HS-27A (cell line): ENCODE results near the gene PARD3B.
A peak's percentile ranks its signal among the peaks of the same experiment; 100 is the strongest.

Experiments used
- DNase-seq: peaks from one replicate; pipeline ENCODE4 v3.0.0-alpha.2; 2012; ENCODE audit warnings: low read depth, missing footprints

The PARD3B gene

DNA sequence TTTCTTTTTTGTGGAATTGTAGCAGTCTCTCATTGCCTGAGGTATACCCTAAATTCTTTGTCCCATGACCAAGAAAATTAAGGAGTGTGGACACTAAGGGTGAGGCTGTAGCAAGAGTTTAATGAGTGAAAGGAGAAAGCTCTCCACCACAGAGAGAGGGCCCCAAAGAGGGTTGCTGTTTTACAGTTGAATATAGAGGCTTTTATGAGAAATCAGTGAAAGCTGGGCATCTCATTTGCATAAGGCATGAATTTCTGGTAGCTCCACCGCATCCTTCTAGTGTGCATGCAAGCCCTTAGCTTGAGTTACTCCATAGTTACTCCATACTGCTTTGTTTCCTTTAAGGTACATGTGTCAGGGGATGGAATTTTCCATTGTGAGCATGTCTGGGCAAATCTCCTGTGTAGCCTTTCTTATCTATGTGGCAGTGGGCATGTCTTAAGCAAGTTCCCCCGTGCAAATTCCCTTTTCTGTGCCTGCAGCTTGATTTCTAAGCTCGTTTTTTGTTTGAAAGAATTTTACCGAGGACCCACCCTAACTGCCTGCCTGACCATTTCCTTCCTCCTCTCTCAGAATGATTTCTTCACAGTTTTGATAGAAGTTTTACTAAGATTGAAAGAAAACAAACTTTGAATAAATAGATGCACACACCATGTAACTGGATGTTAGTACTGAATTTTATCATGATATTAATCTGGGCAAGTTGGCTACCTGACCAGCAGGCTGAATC, 218.9 kb downstream of the PARD3B start:
- no peak for DNase-seq

DNA sequence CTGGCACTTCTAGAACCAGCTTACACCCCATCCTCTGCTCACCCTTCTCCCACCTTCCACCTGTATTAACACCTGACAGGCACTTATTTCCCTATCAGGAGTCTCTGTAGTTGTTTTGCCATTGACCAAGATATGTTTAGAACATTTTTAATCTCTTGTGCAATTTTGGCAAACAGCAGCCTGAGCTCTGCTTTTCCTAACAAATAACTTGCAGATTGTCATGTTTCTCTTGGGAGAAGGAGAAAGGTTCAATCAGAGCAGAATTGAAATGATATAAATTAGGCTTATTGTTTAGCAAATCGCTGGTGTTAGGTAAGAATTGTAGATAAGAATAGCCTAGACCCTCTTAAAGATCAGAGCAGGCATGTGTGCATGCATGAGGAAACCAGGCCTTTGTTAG, 225.5 kb downstream of the PARD3B start:
- no peak for DNase-seq

DNA sequence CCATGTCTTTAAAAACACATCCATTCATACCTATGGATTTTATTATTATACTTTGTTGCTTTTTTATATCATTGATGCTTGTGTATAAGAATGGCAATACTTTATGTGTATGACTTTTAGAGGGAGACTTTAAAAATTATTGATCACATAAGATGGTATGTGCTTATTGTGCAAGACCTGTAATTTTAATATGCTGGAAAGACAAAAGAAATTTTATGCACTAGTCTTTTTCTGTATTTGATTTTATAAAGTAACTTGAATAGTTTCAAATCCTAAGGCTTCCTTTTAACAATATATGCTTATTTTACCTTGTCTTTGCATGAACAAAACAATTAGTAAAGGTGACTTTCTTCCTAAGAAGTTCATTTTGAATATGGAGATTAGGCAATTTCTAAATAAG, 226.4 kb downstream of the PARD3B start:
- DNase-seq: no peak

DNA sequence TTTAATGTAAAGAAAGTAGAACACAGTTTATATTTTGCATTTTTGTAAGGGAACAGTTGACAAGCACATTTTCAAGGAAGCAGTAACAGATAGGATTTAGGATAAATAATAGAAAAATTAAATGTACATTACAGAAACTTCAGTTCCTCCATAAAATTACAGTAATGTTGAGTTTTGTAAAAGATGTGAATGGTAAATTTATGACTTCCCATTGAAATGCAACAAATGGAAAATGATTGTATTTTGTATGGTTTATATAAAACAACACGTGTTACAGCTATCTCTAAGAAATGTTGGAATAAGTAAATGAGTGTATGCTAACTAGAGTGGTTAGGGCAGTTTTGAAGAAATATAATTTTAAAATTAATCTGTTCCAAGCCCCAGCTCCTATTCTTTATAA, 227.3 kb downstream of the PARD3B start:
- DNase-seq: no peak

DNA sequence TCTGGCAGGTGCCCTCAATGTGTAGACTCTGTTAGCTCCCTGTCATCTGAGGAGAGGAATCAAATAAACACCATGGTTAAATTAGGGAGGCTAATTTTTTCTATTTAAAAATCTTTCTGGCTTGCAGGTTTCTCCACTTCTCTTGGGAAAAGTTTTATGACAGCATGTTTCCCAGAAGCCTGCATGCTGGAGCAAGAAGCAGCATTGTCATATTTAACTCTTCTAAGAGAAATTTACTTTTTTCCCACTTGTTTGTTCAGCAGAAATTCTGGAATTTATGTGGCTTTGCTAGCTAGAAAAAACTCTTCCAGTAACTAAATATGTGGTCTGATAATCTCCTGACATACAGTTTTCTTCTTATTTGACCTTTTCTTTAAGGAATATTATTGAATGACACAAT, 230.5 kb downstream of the PARD3B start:
- no peak for DNase-seq

DNA sequence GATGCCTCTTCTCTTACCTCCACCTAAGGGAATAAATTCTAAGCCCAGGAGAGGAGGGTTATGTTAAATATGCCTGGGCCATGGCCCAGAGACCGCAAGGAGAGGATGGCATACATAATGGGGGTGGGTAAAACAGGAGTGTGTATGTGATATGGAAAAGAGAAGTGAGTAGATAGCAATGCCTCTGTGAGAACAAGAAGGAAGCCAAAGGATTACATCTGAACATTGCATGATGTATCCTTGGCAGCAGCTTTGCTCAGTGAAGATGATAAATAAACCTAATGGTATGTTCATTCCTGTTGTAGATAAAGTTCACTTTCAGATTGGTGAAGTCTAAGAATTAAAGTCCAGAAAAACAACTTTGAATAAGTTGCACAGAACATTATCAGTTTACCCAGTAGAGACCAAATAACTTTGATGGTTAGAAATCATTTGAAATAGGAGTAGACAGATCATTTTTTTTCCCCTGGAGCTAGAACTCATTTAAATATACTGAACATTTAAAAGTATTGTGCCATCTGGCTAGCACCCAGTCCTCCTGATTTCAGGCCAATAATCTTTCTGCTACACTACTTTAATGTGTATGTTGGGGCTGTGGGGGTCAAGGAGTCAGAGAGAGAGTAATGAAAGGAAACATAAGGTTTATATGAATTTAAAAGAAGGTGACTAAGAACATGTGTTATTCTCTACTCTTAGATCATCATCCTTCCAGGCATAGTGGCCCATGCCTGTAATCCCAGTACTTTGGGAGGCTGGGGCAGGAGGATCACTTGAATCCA, 231.7 kb downstream of the PARD3B start:
- DNase-seq: no peak

DNA sequence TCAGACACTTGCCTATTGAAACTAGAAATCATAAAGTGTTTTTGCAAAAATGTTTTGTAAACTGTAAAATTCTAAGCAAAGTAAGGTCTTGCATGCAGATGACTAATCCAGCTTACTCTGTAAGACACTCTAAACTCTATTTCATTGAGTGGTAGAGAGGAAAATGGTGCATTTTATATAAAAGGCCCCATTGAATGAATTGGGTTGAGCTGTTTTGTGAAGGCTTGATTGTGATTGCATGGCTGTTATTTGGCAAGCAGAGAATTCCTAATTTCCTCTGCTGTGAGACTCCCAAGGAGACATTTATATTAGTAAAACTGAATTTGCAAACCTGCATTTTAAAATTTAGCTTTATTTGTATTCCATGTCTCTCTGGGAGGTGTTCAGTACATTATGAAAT, 234.5 kb downstream of the PARD3B start:
- no peak for DNase-seq

DNA sequence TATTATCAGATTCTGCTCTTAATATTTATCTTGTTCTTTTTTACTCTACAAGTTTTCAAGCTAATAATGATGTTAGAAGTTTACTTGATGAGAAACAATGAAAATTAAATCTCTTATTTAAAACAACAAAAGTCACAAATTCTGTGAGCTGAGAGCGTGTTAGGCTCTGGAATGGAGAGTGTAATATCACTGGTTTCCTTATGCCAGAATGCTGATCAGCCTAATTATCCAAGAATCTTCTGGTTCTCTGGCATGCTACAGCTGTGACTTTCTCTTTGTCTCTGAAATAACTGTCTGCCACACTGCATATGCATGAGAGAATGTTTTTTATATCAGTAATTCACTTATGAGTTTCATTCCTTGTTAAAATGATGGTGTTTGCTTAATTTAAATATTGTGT, 236.7 kb downstream of the PARD3B start:
- DNase-seq: no peak

DNA sequence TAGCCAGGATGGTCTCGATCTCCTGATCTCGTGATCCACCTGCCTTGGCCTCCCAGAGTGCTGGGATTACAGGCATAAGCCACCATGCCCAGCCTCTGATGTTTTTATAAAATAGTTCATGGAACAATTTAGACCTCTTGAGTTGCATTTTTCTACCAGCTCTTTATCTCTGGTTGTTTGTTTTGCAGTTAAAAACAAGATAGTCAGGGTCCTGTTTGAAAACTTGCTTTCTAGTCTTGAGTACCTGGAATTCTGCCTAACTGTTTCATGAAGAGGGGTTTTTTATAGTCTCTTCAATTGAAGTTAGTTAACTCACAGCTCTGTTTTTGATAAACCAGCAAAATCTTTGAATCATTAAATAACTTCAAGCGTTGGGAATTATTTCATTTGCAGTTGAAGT, 244.8 kb downstream of the PARD3B start:
- no peak for DNase-seq

DNA sequence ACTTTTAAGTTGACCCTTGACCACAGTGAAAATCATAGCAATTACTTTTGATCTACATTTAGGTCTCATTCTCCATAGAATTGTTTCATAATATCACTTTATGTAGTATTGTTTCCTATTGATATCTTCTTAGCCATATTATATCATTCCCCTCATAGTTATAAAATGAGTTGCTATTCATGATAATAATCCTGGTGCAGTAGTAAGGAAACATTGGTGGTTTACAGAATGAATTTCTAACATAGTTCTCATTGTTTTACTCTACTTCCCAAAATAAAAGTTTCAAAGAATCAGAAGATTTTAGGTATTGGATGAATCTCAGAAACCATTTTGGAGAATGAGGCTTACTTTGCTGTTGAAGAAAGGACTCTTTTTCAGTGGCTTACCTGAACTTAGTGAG, 246.0 kb downstream of the PARD3B start:
- peak; percentile 29 for DNase-seq

DNA sequence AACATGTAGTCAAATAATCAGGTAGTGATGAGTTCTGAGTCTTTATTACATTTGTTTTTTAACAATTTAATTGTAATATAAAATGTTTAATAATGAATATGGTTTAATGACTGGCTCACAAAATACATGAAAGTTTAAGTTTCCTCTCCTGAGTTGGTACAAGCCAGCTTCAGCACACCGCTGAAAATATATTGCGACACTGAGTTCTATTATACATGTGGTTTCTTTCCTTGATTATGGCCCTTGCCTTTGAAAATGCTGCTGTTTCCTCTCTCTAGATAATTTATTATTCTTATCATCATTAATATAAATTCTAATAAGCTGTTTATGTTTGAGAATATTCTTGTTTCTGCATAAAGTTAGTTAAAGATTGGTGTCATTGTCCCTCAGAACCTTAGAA, 249.3 kb downstream of the PARD3B start:
- DNase-seq: no peak

DNA sequence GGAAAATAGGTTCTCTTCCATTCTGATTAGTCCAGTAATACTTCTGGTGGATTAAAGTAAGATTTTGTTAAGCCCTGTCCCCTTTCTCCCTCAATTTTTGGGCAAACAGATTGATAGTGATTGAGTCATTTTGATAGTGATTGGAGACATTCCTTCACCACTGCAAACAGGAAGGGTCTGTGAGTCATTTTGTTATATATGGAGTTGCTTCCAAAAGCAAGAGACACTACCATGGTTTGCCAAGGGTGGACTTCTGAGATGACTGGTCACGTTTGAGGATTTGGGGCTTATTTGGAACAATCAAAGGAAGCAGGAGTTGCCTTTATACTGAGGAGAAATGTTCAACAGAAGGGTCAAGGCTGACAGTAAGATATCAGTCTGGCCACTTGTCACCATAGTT, 249.9 kb downstream of the PARD3B start:
- DNase-seq: peak; percentile 42

DNA sequence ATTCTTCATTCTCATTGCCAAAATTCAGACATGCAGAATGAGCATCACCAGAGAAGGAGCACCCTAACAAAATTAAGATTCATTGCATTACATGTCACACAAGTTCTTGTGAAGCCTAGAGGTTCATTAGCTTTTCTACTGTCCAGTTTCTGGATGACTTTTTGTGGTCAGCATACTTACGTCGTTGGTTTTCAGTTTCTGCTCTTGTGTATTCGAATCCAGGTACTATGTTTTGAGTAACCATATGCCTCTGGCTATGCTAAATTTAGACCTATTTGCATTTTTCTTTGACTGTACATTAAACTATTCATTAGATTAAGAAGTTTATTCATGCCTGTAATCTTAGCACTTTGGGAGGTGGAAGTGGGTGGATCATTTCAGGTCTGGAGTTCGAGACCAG, 251.3 kb downstream of the PARD3B start:
- DNase-seq: no peak

DNA sequence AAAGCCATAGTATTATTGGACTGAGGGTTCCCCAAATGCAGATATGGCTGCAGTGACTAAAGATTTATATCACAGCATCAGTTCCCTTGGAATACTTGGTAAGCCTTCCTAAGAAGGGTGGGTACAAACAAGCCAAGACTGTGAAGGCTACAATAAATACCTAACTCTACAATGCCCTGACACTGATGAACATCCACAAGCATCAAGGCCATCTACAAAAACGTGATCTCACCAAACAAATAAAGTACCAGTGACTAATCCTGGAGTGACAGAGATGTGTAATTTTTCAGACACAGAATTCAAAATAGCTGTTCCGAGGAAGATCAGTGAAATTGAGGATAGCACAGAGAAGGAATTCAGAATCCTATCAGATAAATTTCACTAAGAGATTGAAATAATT, 254.5 kb downstream of the PARD3B start:
- no peak for DNase-seq

DNA sequence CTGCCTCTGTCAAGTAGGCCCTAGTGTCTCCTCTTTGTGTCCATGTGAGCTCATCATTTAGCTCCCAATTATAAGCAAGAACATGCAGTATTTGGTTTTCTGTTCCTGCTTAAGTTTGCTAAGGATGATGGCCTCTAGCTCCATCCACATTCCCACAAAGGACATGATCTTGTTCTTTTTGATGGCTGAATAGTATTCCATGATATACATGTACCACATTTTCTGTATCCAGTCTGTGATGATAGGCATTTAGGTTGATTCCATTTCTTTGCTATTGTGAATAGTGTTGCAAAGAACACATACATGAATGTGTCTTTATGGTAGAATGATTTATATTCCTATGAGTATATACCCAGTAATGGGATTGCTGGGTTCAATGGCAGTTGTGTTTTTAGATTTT, 263.2 kb downstream of the PARD3B start:
- no peak for DNase-seq

DNA sequence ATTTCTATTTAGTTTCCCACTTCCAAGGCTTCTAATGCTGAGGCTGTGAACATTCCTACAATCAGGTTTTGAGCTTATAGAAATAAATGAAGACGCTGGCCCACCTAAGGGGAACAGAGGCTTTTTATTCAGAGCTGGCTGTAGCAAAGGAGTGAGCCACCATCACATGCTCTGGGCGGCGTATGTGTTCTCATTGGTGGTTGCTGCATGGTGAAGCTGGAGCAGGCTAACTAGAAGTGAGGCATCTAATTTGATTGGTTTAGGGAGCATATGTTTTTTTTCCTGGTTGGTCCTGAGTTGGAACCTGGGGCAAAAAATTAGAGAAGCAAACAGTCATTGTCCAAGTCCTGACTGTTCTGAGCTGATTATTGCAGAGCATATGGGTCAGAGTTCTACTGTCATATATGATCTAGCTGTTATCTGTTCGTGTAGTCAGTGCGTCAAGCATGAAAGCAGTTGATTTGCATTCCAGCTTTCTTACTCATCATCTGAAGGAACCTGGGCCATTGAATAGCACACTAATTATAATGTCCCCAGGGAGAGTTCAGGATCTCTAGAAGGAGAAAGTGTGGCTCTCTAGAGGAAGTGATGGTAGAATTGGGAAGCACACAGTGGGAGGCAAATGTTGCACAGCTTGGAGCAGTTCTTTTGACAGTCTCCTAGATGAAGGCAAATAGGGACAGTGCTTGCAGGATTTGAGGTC, 279.6 kb downstream of the PARD3B start:
- DNase-seq: peak; percentile 12

DNA sequence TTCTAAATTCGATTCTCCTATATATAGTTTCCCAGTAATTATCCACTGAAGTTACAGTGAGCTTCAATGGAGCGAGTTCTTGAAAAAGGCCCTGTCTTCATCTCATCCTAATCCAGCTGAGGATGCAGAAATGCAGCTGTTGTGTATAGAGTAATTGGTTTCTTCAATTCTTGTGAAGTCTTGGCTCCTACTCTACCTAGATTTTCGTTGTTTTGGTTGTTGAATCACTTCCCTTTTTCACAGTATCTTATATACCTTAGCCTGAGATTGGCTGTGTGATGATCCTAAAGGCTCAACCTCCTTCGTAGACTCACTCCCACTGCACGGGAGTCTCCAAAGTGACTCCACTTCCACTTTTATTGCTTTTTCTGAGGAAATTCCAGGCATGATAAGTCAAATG, 280.4 kb downstream of the PARD3B start:
- no peak for DNase-seq

DNA sequence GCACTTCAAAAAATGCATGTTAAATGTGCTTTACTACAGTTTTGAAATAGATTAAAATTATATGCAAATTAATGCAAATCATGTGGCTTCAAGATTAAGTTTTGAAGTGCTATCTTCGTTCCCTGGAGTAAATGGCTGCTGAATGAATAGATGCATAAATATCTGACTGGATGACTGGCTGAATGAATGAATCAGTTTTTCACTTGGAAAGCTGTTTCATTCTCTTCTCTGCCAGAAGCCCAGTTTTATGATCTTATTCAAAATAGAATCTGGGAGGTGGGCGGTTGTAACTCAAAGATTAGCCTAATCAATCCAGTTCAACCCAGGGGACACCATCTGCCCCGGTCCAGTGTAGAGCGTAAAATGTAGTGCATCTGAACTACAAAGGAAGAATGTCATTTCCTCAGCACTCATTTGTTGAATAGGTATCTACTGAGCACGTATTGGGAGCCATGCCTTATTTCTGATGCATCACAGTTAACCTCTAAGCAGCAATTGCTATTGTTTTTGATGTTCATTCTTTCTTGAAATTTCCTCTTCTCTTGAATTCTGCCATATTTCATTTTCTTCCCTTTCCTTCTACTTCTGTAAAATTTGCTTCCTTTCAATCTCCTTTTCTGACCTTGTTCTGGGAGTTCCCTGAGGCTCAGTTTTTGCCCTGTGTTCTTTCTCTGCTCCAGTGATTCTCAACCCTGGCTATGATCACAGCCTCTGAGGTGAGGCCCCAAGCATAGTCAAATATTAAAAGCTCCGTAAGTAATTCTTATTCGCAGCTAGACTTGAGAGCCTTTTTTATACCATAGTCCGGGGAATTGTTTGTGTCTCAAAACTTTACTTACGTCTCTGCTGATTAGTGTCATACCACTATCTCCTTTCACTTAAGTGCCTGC, 282.7 kb downstream of the PARD3B start:
- DNase-seq: no peak

DNA sequence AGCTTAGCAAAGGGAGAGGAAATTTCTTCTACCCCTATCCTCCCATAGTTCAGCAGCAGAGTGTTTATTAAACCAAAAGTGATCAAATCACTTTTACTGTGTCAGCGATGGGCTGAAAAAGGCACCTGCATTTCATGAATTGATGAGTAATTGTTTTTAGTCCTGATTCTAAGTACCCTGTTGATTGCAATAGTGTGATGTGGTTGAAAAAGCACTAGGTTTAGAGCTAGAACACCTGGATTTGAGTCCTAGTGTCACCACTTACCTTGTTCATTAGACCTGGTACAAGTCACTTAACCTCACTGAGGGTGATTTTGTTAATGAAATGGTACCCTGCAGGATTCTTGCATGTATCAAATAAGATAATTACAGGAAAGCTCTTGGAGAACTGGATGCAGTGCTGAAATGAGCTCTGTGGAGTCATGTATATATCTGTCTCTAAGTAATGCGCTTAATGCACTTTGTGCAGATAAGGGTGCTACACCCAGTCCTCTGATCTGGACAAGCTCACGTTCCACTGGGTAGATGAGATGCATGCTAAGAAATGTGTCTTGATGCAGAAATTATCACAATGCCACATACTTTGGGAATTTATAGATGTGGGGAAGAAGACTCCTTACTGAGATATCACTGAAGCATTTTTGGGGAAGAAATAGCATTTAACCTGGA, 289.6 kb downstream of the PARD3B start:
- no peak for DNase-seq

DNA sequence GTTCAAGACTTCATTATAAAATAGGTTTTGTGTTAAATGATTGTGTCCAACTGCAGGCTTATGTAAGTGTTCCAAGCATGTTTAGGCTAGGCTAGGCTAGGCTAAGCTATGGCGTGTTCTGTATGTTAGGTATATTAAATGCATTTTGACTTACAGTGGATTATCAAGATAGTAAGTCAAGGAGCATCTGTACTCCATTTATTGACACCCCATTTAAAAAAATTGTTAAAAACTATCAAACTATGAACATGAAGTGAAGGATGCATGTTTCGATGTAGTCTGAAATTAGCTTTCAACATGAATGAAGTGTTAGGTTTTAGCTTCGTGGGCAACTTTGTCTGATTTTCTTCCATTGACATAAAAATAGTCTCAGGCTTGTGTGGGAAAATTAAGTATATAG, 290.5 kb downstream of the PARD3B start:
- no peak for DNase-seq

DNA sequence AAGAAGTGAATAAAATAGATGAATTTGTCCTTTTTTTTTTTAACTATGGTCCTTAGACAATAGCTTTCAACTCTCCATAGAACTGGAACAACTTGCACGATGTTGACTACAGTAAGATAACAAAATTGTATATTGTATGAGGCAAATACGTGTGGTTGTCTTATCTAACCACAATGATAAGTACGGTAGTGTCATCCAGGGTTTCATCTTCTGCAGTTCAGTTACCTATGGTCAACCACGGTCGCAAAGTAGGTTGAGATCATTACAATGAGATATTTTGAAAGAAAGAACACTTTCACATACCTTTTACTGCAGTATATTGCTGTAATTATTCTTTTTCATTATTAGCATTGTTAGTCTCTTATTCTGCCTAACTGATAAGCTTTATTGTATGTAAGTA, 295.2 kb downstream of the PARD3B start:
- no peak for DNase-seq

DNA sequence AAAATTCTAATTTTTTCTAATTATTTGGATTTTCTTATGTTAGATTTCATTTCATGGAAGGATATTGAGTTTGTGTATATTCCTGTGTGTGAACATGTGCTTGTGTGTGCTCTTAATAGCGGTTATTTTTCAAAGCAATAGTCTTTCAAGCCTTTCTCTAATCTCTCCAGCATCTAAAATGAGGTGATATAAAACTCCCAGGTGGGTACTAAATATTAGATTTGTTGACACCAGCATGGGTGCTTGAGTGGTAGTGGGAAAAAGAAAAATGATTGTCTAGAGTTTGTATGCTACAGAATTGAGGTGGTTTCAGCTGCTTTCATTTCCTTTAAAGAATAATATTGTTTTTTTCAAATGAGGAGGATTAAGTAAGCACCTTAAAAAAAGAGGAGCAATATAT, 296.8 kb downstream of the PARD3B start:
- no peak for DNase-seq
